IPS-15b (cell line): ENCODE results near the gene SNX24.

Source experiments
- H3K27me3 ChIP-seq: one replicate; pipeline ENCODE4 v1.6.1; 2013; ENCODE audit warnings: low read length; ENCODE audit not compliant: control insufficient read depth, insufficient read depth
- H3K36me3 ChIP-seq: one replicate; pipeline ENCODE4 v1.6.1; 2013; ENCODE audit warnings: low read length; ENCODE audit not compliant: control insufficient read depth, insufficient read depth
- H3K4me1 ChIP-seq: one replicate; pipeline ENCODE4 v1.6.1; 2013; ENCODE audit warnings: mild to moderate bottlenecking, low read length; ENCODE audit not compliant: control insufficient read depth, insufficient read depth
- H3K4me3 ChIP-seq: one replicate; pipeline ENCODE4 v1.5.1; 2013; ENCODE audit warnings: low read depth, low read length
- H3K9ac ChIP-seq: one replicate; pipeline ENCODE4 v1.6.1; 2013; ENCODE audit warnings: low read depth, mild to moderate bottlenecking, low read length
- H3K9me3 ChIP-seq: one replicate; pipeline ENCODE4 v1.6.1; 2013; ENCODE audit warnings: mild to moderate bottlenecking, low read length; ENCODE audit not compliant: control insufficient read depth, insufficient read depth

SNX24 gene

GRCh38 chr5:122924719-122925395, 79.4 kb downstream of the SNX24 start:
- Histone ChIP-seq H3K27me3 (no peaks in the 10 kb centered on the region), H3K9me3 (no peaks in the 10 kb centered on the region), H3K4me1 (peaks cover 26% of the 10 kb centered on the region), H3K36me3 (no peaks in the 10 kb centered on the region), H3K4me3 (no peak overlapping the region), H3K9ac (no peak overlapping the region)

- no peak overlapping the region for H3K9ac ChIP-seq
- no peaks in the 10 kb centered on the region for H3K36me3 ChIP-seq
- H3K9me3 ChIP-seq: no peaks in the 10 kb centered on the region
- H3K4me1 ChIP-seq: peaks cover 9% of the 10 kb centered on the region
- H3K4me3 ChIP-seq: no peak overlapping the region
- H3K27me3 ChIP-seq: no peaks in the 10 kb centered on the region
These were observed 83.6 kb downstream of the SNX24 start for GRCh38 chr5:122929001-122929400.

GRCh38 chr5:122929980-122930379, 84.6 kb downstream of the SNX24 start:
- no peak overlapping the region for H3K4me3 ChIP-seq
- no peaks in the 10 kb centered on the region for H3K27me3 ChIP-seq
- no peak overlapping the region for H3K9ac ChIP-seq
- peaks cover 3% of the 10 kb centered on the region for H3K4me1 ChIP-seq
- no peaks in the 10 kb centered on the region for H3K9me3 ChIP-seq
- H3K36me3 ChIP-seq: no peaks in the 10 kb centered on the region

- Histone ChIP-seq H3K4me3 (no peak overlapping the region), H3K9ac (no peak overlapping the region), H3K9me3 (no peaks in the 10 kb centered on the region), H3K4me1 (peaks cover 5% of the 10 kb centered on the region), H3K36me3 (no peaks in the 10 kb centered on the region), H3K27me3 (no peaks in the 10 kb centered on the region)
These were observed 88.5 kb downstream of the SNX24 start for GRCh38 chr5:122933956-122934355.

DNA sequence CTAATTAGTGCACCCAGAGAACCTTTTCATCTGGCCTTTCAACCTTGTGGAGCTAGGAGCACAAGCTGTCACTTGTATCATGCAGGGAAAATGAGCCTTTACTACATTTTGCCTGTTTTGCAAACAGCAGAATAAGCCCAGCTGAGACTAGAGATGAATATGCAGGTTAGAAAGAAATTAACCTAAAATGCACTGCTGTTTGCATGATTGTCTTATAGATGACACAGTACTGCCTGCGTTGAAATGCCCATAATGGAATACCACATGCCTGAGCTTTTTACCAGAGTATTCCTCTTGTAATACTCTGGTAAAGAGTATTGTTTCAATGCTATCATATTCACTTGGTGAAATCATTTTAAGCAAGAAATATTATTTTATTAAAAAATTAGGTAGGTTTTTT, 90.7 kb downstream of the SNX24 start:
- H3K9ac ChIP-seq: no peak overlapping the region
- no peak overlapping the region for H3K4me3 ChIP-seq
- H3K4me1 ChIP-seq: peaks cover 5% of the 10 kb centered on the region
- H3K36me3 ChIP-seq: no peaks in the 10 kb centered on the region
- no peaks in the 10 kb centered on the region for H3K27me3 ChIP-seq
- H3K9me3 ChIP-seq: no peaks in the 10 kb centered on the region

DNA sequence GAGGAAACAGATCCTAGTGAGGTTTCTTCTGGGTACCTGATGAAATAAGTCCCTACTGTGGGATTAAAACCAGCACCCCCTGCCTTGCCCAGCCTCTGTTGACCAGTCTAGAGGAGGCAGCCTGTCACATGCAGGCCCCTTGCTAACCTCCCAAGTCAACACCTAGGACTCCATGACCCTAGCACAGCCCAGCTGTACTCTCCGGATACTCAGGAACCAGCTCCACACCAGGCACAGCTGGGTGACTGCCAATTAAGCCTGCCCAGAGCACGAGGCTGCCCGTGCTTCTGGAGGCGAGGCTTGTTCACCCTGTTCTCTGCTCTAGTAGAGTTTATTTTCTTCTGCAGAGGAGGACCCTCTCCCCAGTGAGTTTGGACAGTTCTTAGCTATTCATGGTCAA, 92.5 kb downstream of the SNX24 start:
- H3K9ac ChIP-seq: no peak overlapping the region
- no peaks in the 10 kb centered on the region for H3K36me3 ChIP-seq
- no peaks in the 10 kb centered on the region for H3K9me3 ChIP-seq
- no peaks in the 10 kb centered on the region for H3K27me3 ChIP-seq
- H3K4me3 ChIP-seq: no peak overlapping the region
- H3K4me1 ChIP-seq: peaks cover 6% of the 10 kb centered on the region

DNA sequence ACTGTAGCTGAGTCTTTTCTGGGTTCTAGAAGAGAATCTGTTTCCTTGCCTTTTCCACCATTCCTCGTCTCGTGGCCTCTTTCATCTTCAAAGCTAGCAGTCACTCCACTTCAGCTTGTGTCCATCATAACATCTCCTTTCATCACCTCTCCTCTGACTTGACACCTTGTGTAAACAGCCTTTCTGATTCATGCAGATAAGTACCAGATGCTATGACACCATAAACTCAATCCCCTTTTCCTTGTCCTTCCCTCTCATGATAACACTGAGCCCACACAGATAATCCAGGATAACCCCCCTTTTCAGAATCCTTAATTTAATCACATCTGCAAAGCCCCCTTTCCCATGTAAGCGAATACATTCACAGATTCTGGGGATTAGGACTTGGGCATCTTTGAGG, 95.5 kb downstream of the SNX24 start:
- Histone ChIP-seq H3K4me3 (no peak overlapping the region), H3K9ac (no peak overlapping the region), H3K4me1 (peaks cover 11% of the 10 kb centered on the region), H3K36me3 (no peaks in the 10 kb centered on the region), H3K9me3 (no peaks in the 10 kb centered on the region), H3K27me3 (no peaks in the 10 kb centered on the region)

DNA sequence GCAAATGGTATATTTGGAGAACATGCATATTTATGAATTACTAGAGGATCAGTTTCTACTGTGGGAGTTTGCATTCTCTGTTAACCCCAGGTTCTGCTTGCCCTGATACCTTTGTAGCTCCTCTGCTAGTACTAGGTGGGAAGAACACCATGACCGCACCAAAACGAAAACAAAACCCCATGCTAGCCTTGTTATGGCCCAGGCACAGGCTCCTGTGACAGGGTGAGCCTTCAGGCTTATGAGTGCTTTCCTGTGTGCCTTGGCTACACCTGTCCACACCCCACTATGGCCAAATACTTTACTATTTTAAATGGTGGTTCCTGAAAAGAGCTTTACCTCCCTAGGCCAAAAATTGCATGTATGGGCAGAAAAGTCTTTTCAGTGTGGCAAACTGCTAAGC, 96.3 kb downstream of the SNX24 start:
- Histone ChIP-seq H3K36me3 (no peaks in the 10 kb centered on the region), H3K4me1 (peaks cover 11% of the 10 kb centered on the region), H3K9ac (no peak overlapping the region), H3K27me3 (no peaks in the 10 kb centered on the region), H3K4me3 (no peak overlapping the region), H3K9me3 (no peaks in the 10 kb centered on the region)

GRCh38 chr5:122942164-122942914, 96.9 kb downstream of the SNX24 start:
- Histone ChIP-seq H3K9me3 (no peaks in the 10 kb centered on the region), H3K4me3 (no peak overlapping the region), H3K36me3 (no peaks in the 10 kb centered on the region), H3K27me3 (no peaks in the 10 kb centered on the region), H3K9ac (no peak overlapping the region), H3K4me1 (peaks cover 11% of the 10 kb centered on the region)

GRCh38 chr5:122943050-122943698, 97.8 kb downstream of the SNX24 start:
- no peaks in the 10 kb centered on the region for H3K36me3 ChIP-seq
- no peak overlapping the region for H3K9ac ChIP-seq
- peaks cover 5% of the 10 kb centered on the region for H3K4me1 ChIP-seq
- no peak overlapping the region for H3K4me3 ChIP-seq
- no peaks in the 10 kb centered on the region for H3K9me3 ChIP-seq
- H3K27me3 ChIP-seq: no peaks in the 10 kb centered on the region

DNA sequence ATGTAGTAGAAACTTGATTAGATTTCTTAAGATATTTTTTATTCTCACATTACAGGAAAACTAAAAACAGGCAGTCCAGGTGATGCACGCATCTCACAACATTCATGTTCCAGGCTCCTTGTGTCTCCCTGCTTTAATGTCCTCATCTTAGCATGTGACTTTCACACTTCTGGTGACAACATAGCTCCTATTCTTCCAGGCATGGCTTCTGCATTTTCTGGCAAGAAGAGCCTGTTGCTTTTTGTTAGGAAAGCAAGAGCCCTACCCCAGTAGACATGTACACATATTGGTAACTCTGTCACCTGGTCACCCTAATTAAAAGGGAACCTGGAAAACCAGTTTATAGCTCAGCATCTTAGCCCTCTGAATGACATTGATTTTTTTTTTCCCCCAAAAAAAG, 98.6 kb downstream of the SNX24 start:
- Histone ChIP-seq H3K27me3 (no peaks in the 10 kb centered on the region), H3K9me3 (no peaks in the 10 kb centered on the region), H3K36me3 (no peaks in the 10 kb centered on the region), H3K4me3 (no peak overlapping the region), H3K4me1 (peaks cover 5% of the 10 kb centered on the region), H3K9ac (no peak overlapping the region)

DNA sequence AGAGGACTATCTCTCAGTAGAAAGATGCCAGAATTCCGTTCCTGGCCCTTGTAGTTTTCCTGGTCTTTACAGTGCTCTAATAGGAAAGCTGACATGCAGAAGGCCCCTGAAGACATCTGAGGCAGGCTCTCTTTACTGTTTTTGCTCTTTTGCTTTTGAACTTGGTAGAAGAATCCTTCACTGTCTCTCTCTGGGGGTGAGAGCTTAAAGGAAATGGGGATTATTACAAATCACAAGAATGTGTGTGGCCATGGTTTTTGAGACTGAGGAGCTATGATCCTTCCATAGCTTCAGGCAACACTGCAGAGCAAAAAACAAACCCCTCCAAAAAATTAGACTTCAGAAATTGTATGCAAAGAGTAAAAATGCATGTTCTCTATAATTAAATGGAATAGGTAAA, 102.0 kb downstream of the SNX24 start:
- Histone ChIP-seq H3K27me3 (no peaks in the 10 kb centered on the region), H3K36me3 (no peaks in the 10 kb centered on the region), H3K9ac (no peak overlapping the region), H3K4me3 (no peak overlapping the region), H3K9me3 (no peaks in the 10 kb centered on the region), H3K4me1 (peaks cover 5% of the 10 kb centered on the region)
